Keratinocyte (primary cell): Measurements from ENCODE around the gene PPP3CB.
A peak's percentile ranks its signal among the peaks of the same experiment; 100 is the strongest.

ENCODE experiments used
- EZH2 ChIP-seq: IDR thresholded peaks from one replicate; pipeline ENCODE4 v1.6.1; 2012; ENCODE audit warnings: inconsistent platforms, mild to moderate bottlenecking, low read length, moderate library complexity
- TF ChIP-seq, protein P1 (sequence below), 3 experiments: IDR thresholded peaks in 1 of 3; conservative IDR thresholded peaks in 1 of 3; optimal IDR thresholded peaks in 1 of 3; 2 replicates in 2 of 3; 3 replicates in 1 of 3; pipeline versions ENCODE3 to v1.5.1; 2011; ENCODE audit warnings: low read length in 3 of 3, mild to moderate bottlenecking in 3 of 3, moderate library complexity in 2 of 3, control low read depth in 1 of 3, inconsistent platforms in 1 of 3; ENCODE audit not compliant: insufficient read depth in 2 of 3; ENCODE audit errors: extremely low read depth in 1 of 3

GRCh38 chr10:73529089-73529832 is 33.4 kb upstream of the PPP3CB start:
- TF ChIP-seq, protein P1, sequence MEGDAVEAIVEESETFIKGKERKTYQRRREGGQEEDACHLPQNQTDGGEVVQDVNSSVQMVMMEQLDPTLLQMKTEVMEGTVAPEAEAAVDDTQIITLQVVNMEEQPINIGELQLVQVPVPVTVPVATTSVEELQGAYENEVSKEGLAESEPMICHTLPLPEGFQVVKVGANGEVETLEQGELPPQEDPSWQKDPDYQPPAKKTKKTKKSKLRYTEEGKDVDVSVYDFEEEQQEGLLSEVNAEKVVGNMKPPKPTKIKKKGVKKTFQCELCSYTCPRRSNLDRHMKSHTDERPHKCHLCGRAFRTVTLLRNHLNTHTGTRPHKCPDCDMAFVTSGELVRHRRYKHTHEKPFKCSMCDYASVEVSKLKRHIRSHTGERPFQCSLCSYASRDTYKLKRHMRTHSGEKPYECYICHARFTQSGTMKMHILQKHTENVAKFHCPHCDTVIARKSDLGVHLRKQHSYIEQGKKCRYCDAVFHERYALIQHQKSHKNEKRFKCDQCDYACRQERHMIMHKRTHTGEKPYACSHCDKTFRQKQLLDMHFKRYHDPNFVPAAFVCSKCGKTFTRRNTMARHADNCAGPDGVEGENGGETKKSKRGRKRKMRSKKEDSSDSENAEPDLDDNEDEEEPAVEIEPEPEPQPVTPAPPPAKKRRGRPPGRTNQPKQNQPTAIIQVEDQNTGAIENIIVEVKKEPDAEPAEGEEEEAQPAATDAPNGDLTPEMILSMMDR (optimal IDR thresholded peaks at IDR 0.05 in 1 of 3, IDR thresholded peaks at IDR 0.05 in 1 of 3, conservative IDR thresholded peaks at IDR 0.05 in 1 of 3; ENCODE audit: extremely low read depth in 1 of 3, insufficient read depth in 2 of 3, low read length in 3 of 3), result peak; percentile 48 to 60 (median 53)
- no peak for TF ChIP-seq EZH2
